Esophagus muscularis mucosa (tissue), 4 donors: ENCODE data around the gene VEGFC. TPM values are rescaled to one million over a fixed set of nuclear protein-coding genes. Genes with fewer than 3 reads are reported as not detected.

Experiments used
- DNase-seq: peaks from one replicate; pipeline ENCODE4 v3.0.0-alpha.2; 2017; ENCODE audit errors: extremely low spot score
- H3K27ac ChIP-seq, 4 donors: fragments of 200-600 bp; sonication (generic); replicated peaks in 1 of 4; 1 replicate in 3 of 4; 2 replicates in 1 of 4; pipeline ENCODE4 v1.5.1; 2016 to 2019; ENCODE audit warnings: mild to moderate bottlenecking in 1 of 4
- H3K27me3 ChIP-seq, 4 donors: fragments of 200-600 bp; sonication (generic); one replicate each; pipeline versions ENCODE4 v1.5.1 to v1.6.0; 2016 to 2019
- H3K36me3 ChIP-seq, 4 donors: fragments of 200-600 bp; sonication (generic); one replicate each; pipeline ENCODE4 v1.5.1; 2016 to 2019
- H3K4me1 ChIP-seq, 4 donors: fragments of 200-600 bp; sonication (generic); one replicate each; pipeline ENCODE4 v1.5.1; 2016 to 2019
- H3K4me3 ChIP-seq, 4 donors: fragments of 200-600 bp; sonication (generic); 1 replicate in 2 of 4; 2 replicates in 2 of 4; pipeline ENCODE4 v1.5.1; 2016 to 2019; ENCODE audit warnings: mild to moderate bottlenecking in 4 of 4, moderate library complexity in 1 of 4
- H3K9me3 ChIP-seq, 4 donors: fragments of 200-600 bp; sonication (generic); 1 replicate in 3 of 4; 2 replicates in 1 of 4; pipeline ENCODE4 v1.5.1; 2016 to 2019
- POLR2A ChIP-seq: fragments of 450-650 bp; IDR thresholded peaks from one replicate; pipeline ENCODE4 v1.6.1; 2017; ENCODE audit warnings: antibody characterized with exemption, moderate library complexity, mild to moderate bottlenecking, low read depth
- WGBS: methylation state at CpG from one replicate; pipeline ENCODE4 v1.1.5; 2018; 5-methylcytosine and 5-hydroxymethylcytosine counted together
- intact Hi-C: fragments of 100-400 bp; cut with DNase I; formaldehyde crosslinking; loops from one replicate; pipeline ENCODE4 v1.15.1; 2023
- total RNA-seq, 4 donors: library from RNA; depleted of rRNA; stranded (reverse); fragments of >200 nt; gene quantifications; one replicate each; pipeline versions ENCODE4 v1.1.0 to v1.2.1, GENCODE V29; 2016

The VEGFC gene
- total RNA-seq, 4 donors from 2014 or later, result 4.2 to 10.3 (median 6.9) TPM

GRCh38 chr4:176635372-176636261 is 157.1 kb downstream of the VEGFC start:
- Histone ChIP-seq H3K4me3 (no peak overlapping the region), H3K27me3 (no peaks in the 10 kb centered on the region), H3K27ac (no peak overlapping the region), H3K4me1 (peaks cover 0 to 4% (median 0%) of the 10 kb centered on the region in 4 donors), H3K36me3 (no peaks in the 10 kb centered on the region), H3K9me3 (no peaks in the 10 kb centered on the region)
- no peak for DNase-seq
- intact Hi-C loops, result no loop called here
- TF ChIP-seq POLR2A, result no peak
- WGBS, result 51% methylated on average over 8 of the region's 8 CpGs
